ENCODE data around the gene MAP2K5.

Gene MAP2K5

GRCh38 chr15:67732164-67732563 lies 189.7 kb downstream of the MAP2K5 start:
- DNase-seq = no peak

- DNase-seq = no peak
These were observed 190.3 kb downstream of the MAP2K5 start for GRCh38 chr15:67732671-67733374.

DNA sequence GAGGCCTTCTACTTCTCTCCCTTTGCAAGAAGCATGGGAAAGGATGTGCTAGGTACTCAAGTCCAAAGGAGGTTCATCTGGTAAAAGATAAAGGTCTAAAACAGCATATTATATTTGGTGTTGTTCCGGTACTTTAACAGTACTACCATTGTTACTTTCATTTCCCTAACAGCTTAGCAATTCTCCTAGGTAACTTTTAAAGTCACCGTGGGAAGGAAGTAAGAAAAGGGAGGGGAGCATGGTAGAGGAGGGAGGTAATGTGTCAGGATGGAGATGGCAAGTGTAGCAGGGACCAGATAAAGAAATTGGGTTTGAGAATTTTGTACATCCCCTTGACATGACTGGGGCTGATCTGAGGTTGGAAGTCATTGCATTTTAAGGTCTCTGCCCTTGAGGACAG lies 193.4 kb downstream of the MAP2K5 start:
- no peak for DNase-seq

DNA sequence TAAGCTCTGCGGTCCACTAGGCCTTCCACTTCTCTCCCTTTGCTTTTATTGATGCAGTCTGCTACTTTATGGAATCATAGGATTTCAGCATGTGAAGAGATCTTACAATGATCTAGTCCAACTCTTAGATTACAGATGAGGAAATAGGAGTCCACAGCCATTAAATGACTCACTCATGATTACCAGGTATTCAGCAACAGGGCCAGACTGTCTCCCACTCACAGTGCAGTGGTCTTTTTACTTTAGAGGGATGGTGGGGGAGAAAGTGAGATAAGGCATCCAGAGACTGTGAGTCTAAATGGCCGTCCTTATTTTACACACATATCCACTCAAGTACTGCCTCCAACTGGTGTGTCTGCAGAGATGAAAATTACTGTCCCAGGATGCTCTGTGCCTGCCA lies 194.3 kb downstream of the MAP2K5 start:
- no peak for DNase-seq

GRCh38 chr15:67738056-67738455 lies 195.6 kb downstream of the MAP2K5 start:
- no peak for DNase-seq

- DNase-seq = no peak
These were observed 197.9 kb downstream of the MAP2K5 start for GRCh38 chr15:67740405-67740804.

DNA sequence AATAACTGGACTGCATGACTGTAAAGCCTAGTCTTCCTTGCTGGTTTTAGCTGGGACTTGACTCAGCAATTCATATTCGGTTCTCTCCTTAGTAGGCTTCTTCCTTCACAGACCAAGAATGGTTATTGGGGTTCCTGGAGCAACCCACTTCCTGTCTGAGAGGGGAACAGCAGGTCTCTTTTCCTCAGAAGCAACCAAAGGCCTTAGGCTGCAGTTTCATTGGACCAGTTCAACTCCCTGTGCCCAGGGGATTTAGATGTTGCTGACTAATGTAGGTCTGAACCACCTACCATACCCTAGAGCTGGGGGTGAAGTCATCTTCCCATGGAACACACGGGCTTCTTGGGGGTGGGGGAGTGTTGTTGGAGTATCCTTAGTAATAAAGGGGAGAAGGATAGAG lies 198.8 kb downstream of the MAP2K5 start:
- DNase-seq = no peak

DNA sequence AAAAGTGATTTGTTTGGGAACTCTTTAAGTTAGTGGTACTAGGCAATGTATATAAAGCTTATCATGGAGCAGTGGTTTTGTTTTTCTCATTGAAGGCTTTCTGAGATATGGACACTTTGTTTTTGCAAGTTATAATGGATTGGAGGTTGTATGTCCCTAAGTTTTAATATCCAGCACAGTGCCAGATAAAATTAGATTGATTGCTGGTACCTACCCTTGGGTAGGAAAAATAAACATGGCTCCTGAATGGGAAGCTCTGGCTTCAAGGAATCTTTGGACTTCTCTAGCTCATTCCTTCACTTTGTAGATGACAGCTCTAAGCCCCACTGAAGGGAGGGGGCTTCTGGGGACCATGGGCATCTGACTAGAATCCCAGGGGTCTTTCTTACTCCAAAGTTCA lies 201.1 kb downstream of the MAP2K5 start:
- DNase-seq = no peak

GRCh38 chr15:67744331-67745072 lies 202.0 kb downstream of the MAP2K5 start:
- DNase-seq = no peak

DNA sequence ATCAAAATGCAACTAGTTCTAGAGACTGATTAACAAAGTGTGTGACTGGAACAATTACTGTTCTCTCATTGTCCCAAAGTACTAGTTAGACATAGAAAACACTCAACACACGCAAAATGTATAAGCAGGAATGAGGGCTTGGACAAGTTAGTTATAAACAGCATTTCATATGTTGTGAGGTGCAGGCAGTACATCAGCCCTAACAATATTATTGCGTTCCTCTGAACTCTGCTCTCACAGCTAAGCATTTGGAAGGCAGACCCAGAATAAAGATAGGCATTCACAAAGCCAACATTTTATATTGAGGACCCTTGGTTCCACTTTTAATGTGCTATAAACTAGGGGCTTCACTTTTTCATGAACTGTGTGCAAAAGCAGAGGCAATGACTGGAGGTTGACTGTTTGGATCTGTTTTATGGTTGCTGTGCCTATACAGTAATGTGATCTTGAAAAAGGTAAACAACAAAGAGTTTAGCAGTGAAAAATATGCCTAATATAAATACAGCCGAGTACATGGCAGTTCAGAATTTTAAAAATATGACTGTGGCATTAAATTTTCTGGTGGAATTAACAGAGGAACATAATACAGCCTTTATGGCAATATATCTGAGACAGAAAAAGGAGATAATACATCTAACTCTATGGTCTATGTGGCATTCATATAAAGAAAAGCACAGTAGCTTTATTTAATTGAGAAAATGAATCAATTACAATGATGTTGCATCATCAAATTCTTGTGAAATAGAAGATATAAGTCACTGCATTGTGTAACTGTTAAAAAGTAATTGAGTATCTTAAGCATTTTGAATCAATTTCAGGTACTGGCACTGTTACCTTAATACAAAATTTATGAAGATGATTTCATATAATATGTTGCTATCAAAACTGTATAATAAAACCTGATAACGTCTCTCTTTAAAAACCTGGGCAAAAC lies 202.8 kb downstream of the MAP2K5 start:
- no peak for DNase-seq

DNA sequence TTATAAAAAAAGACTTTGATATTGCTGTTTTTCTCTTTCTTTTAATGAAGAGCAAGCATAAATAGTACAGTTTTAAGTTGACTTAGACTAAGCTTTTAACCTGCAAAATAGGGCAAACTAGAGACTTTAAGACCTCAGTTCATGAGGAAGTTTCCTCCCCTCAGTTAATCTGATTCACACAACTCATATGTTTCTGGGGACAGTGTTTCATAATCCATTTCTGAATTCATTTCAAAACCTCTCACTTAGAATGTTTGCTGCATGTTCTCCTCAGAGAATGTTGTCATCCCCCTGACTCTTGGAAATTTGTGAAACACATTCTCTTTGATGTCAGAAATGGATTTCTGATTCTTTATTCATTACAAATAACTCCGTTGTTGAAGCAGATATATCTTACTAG lies 203.5 kb downstream of the MAP2K5 start:
- no peak for DNase-seq

GRCh38 chr15:67746450-67746849 lies 203.9 kb downstream of the MAP2K5 start:
- DNase-seq = no peak

DNA sequence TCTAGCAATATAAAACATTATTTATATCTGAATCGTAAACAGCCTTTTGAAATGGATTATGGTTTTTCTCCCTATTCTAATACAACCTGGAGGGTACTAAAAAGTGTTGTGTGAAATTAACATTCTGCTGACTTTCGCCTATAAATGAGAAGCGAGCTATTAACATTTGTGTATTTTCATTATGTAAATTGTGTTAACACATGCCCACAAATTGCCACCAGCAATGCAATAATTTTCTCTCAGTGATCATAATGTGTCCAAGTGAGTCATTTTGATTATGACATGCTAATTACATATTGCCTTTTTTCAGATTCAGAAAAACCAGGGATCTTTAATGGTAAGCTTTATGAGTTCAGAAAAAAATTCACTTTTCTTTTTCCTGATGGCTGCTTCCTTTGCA lies 205.4 kb downstream of the MAP2K5 start:
- no peak for DNase-seq

DNA sequence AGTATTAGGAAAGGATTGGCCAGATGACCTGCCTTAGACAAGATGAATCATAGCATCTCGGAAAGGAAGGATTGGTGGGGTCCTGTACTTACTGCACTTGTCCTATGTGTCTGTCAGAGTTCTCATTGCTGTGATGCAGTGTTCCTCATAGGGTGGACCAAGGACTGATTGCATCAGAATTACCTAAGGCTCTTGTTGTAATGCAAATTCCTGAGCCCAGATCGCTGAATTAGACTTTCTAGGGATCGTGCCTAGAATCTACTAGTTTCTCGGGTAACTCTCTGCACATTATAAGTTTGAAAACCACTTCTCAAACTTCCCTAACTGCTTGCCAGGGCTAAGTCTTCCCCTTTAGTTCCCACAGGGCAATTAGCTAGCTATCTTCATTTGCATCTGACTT lies 207.9 kb downstream of the MAP2K5 start:
- DNase-seq = no peak

DNA sequence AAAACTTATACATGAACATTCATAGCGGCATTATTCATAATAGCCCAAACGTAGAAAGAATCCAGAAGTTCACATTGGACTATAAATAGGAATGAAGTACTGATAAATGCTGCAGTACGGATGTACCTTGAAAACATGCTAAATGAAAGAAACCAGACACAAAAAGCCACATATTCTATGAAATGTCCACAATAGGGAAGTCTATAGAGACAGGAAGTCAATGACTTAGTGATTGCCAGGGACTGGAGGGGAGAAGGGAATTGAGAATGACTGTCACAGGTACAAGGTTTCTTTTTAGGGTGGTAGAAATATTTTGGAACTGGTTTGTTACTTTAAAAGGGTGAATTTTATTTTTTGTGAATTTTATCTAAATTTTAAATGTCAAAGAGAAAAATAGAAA lies 211.4 kb downstream of the MAP2K5 start:
- no peak for DNase-seq

GRCh38 chr15:67755264-67755663 lies 212.8 kb downstream of the MAP2K5 start:
- DNase-seq = no peak

- no peak for DNase-seq
These were observed 213.4 kb downstream of the MAP2K5 start for GRCh38 chr15:67755936-67756335.

- no peak for DNase-seq
These were observed 216.3 kb downstream of the MAP2K5 start for GRCh38 chr15:67758619-67759300.

- no peak for DNase-seq
These were observed 218.4 kb downstream of the MAP2K5 start for GRCh38 chr15:67760901-67761300.

DNA sequence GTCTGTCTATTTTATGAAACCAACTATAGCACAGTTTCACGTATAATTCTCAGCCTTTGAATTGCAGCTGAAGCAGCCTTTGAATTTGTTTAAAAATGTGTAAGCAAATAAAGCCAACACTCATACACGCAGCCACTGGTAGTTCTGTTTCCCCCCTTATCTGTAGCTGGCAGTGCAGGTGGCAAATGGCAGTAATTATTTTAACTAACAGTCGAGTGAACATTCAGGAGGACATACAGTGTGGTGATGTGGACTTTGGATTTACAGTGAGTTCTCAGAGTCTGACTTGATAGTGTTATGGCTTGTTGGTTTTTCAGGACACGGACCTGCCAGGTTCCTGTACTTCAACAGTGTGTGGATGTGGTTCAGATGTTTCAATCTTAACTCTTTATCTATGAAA lies 218.8 kb downstream of the MAP2K5 start:
- DNase-seq = no peak

DNA sequence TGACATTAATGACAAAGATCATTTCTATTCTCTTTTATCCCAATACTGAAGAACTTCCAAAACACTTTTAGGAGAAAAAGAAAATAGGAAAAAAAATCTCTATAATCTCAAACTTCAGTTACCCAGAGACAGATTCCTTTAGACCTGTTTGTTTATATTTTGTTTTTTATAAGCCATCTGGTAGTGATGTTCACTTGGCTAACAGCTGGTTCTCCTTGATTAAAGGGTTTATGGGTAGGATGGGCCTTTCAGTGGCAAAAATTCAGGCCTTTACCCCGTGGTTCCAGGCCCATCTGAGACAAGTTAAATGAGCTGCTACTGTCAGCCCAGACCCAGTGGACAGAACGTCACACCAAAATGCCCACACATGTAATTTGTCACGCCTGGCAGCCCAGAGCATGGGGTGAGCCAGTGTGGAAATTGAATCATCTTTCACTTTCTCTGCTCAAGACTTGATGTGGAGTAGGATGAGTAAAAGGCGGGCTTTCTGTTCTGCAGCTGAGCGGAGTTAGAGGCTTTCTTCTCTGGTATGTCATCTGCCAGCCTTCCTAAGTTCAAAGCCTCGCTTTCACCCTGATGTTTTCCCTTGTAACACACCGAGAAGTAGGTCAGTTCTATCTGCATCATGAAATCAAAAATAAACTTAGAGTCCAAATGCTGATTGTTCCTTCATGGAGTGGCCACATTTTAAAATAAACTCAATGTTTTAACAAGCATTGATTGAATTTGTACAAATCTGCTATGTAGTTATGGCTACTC lies 220.3 kb downstream of the MAP2K5 start:
- no peak for DNase-seq

- DNase-seq = no peak
These were observed 223.2 kb downstream of the MAP2K5 start for GRCh38 chr15:67765701-67766100.
